HTERT RPE-1 (cell line): ENCODE measurements around the gene PLTP.
"Not testable (repeated sequence)": the region's sequence is repeated elsewhere in the genome, so short reads cannot be mapped to it uniquely, and the experiment has no call there.

ENCODE experiments used
- in situ Hi-C: fragments of 300-500 bp; cut with MboI; formaldehyde crosslinking; loops from 4 replicates; pipeline ENCODE4 v1.14.3; 2020; ENCODE audit warnings: low sequenced_read_pairs

PLTP gene

DNA sequence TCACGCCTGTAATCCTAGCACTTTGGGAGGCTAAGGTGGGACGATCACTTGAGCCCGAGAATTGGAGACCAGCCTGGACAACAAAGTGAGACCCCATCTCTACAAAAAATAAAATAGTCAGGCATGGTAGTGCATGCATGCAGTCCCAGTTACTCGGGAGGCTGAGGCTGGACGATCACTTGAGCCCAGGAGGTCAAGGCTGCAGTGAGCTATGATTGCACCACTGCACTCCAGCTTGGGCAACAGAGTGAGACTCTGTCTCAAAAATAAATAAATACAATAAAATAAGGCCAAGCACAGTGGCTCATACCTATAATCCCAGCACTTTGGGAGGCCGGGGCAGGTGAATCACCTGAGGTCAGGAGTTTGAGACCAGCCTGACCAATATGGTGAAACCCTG, 10.6 kb downstream of the PLTP start:
- in situ Hi-C loops, result not testable (repeated sequence)

GRCh38 chr20:45899046-45899835, 12.7 kb downstream of the PLTP start:
- in situ Hi-C loops, result no loop called here

GRCh38 chr20:45898285-45898684, 13.7 kb downstream of the PLTP start:
- in situ Hi-C loops, result no loop called here

- in situ Hi-C loops, result no loop called here
Measured at GRCh38 chr20:45897692-45898091, 14.3 kb downstream of the PLTP start.

- in situ Hi-C loops, result no loop called here
Measured at GRCh38 chr20:45897289-45897688, 14.7 kb downstream of the PLTP start.

- in situ Hi-C loops, result no loop called here
Measured at GRCh38 chr20:45896641-45897161, 15.3 kb downstream of the PLTP start.

- in situ Hi-C loops, result no loop called here
Measured at GRCh38 chr20:45894797-45895196, 17.2 kb downstream of the PLTP start.

- in situ Hi-C loops, result no loop called here
Measured at GRCh38 chr20:45893831-45894230, 18.1 kb downstream of the PLTP start.

DNA sequence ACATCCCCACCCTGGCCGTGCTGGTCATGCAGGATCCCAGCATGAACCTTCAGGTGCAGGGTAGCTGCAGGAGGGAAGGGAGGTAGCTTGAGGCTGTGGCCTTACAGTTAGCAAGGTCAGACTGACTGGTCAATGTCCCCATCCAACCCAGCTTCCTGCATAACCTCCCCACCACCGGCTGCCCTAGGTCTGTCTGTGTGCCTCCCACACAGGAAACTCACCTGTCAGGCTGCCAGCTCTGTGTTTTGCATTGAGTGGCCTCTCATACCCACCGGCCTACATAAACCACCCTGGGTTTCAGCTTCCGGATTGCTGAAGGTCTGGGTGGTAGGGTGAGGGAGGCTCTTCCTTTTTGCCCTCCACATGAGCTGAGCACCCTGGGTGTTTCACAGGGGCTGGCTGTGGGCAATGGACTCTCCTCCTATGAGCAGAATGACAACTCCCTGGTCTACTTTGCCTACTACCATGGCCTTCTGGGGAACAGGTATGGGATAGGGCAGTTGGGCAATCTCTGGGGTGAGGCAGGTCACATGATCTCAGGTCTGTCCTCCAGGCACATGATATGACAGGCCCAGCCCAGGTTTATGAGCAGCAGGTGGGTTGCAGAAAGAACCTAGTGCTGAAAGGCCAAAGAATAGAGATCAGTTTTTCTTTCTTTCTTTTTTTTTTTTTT, 19.0 kb downstream of the PLTP start:
- in situ Hi-C loops, result no loop called here

- in situ Hi-C loops, result no loop called here
Measured at GRCh38 chr20:45892049-45892825, 19.7 kb downstream of the PLTP start.

DNA sequence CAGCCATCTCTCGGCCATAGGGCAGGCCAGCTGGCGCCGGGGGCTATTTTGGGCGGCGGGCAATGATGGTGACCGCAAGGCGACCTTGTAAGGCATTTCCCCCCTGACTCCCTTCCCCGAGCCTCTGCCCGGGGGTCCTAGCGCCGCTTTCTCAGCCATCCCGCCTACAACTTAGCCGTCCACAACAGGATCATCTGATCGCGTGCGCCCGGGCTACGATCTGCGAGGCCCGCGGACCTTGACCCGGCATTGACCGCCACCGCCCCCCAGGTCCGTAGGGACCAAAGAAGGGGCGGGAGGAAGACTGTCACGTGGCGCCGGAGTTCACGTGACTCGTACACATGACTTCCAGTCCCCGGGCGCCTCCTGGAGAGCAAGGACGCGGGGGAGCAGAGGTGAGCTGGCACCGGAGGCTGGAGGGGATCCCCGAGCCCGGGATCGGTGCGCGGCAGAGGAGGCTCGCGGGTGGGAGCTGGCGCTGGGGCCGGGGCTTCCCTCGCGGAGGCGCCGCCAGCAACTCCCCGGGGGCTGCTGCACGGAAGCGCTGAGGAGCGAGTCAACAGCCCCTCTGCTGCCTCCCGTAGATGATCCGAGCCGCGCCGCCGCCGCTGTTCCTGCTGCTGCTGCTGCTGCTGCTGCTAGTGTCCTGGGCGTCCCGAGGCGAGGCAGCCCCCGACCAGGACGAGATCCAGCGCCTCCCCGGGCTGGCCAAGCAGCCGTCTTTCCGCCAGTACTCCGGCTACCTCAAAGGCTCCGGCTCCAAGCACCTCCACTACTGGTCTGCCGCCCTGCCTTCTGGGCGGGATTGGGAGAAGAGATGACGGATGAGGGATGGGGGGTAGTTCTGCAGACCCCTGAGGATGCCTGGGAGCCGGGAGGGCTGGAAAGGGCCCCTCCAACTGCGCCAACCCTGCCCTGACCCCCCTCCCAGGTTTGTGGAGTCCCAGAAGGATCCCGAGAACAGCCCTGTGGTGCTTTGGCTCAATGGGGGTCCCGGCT, 20.7 kb downstream of the PLTP start, which contains the start of the genes CTSA and NEURL2:
Gene CTSA, plus strand, starts transcription at position 351 of the 999 bp plus-strand sequence. Its CDS starts 234 bp downstream, at position 585.
Gene NEURL2, minus strand, starts transcription at position 224 of the 999 bp plus-strand sequence. Its CDS starts 217 bp downstream, at position 7.
- in situ Hi-C loops, result no loop called here

GRCh38 chr20:45890077-45890984, 21.6 kb downstream of the PLTP start:
- in situ Hi-C loops, result no loop called here

DNA sequence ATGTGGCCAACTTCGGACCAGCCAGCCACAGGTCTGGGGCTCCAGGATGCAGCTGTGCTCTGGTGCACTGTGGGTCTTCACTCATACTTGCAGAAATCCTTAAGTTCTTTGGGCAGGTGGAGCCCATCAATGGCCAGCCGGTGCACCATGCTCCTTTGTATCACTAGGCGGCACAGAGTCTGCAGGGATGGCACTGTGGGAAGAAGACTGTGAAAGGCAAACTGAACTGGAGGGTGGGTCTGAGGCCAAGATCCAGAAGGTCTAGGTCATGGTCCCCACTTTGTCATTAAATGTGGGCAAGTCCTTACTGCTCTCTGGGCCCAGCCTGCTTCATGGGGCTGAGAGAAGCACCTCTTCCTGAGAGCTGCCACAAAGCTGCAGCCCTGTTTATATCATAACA, 23.3 kb downstream of the PLTP start:
- in situ Hi-C loops, result no loop called here

DNA sequence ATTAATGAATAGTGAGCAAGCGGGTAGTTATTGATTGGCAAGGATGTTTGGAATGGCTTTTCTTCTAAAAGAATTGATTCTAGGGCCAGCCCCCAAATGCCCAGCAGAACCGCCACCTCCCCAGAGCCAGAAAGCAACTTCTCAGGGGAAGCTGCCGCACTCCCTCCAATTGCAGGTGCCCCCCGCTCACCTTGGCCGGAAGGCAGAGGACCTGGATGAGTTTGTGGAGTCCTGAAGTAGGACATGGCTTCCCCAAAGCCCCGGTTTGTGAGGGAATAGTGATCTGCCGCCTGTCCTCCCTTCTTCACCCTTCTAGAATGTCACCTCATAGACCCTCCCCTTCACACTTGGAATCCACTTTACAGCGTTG, 24.6 kb downstream of the PLTP start, which contains the start of gene SPATA25:
Gene SPATA25, minus strand, starts transcription at position 277 of the 370 bp plus-strand sequence. Its CDS starts 32 bp downstream, at position 245.
- in situ Hi-C loops, result no loop called here

- in situ Hi-C loops, result no loop called here
Measured at GRCh38 chr20:45886590-45887345, 25.2 kb downstream of the PLTP start.

GRCh38 chr20:45883100-45883469, 28.9 kb downstream of the PLTP start:
- in situ Hi-C loops, result no loop called here

DNA sequence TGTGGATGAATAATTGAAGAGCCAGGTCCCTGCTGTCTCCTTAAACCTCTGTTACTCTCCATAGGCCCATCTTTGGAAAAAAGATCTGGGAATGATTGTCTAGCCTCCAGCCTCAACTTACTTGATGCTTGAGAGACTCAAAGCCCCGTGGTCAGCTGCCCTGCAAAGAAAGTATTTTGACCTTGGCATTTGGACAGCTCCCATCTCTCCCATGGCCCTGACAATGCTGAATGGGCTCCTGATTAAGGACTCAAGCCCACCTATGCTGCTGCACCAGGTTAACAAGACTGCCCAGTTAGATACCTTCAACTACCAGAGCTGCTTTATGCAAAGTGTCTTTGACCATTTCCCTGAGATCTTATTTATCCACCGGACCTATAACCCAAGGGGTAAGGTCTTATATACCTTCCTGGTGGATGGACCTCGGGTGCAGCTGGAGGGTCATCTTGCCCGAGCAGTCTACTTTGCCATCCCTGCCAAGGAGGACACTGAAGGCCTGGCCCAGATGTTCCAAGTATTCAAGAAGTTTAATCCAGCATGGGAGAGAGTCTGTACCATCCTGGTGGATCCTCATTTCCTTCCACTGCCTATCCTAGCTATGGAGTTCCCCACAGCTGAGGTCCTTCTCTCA, 29.4 kb downstream of the PLTP start:
- in situ Hi-C loops, result no loop called here
